Astrocyte (in vitro differentiated cells and primary cell): ENCODE data around the gene TIMM9.

Experiments used
- EZH2 ChIP-seq: IDR thresholded peaks from 2 replicates; pipeline ENCODE4 v1.6.1; 2012; ENCODE audit warnings: mild to moderate bottlenecking, low read length, inconsistent platforms; ENCODE audit not compliant: insufficient read depth
- TF ChIP-seq, protein P1 (sequence below): IDR thresholded peaks from 2 replicates; pipeline ENCODE4 v1.5.1; 2011; ENCODE audit warnings: low read depth, mild to moderate bottlenecking, inconsistent platforms, low read length, moderate library complexity; ENCODE audit not compliant: insufficient read depth

DNA sequence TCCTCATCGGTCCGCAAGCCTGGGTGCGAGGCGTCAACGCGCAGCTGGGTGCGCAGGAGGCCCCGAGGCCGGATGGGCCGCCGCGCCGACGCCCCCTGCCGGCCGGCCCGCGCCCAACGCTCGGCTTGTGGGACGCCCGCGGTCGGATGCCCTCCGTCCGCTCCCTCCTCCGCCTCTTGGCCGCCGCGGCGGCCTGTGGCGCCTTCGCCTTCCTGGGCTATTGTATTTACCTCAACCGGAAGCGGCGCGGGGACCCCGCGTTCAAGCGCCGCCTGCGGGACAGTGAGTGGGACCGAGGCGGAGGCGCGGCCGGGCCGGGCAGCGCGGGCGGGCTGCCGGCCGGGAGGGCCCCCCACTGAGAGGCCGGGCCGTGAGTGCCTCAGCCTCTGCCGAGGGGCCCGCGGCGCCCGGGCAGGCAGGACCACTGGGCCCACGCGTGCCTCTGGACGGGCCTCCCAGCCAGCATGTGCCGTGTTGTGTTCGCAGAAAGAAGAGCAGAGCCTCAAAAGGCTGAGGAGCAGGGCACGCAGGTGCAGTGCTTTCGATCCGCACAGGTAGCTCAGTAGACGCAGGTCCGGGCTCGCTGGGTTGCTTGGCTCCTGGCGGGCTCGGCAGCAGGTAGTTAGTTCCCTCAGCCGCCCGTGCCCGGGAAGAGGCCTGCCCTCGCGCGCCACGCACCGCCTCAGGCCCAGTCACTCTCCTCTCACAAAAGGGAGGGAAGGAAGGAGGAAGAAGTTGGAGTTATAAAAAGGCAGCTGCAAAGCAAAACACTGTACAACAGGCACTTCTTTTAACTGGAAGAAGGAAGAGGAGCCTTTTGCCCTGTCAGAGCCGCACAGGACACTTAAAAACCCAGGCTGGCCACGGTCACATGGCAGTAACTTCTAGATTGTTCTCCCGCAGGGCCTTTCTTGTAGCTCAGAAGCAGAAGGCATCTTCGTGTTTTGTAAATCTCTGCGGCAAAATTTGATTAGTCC is 31.2 kb downstream of the TIMM9 start, which contains the start of gene TOMM20L:
- TF ChIP-seq, protein P1, sequence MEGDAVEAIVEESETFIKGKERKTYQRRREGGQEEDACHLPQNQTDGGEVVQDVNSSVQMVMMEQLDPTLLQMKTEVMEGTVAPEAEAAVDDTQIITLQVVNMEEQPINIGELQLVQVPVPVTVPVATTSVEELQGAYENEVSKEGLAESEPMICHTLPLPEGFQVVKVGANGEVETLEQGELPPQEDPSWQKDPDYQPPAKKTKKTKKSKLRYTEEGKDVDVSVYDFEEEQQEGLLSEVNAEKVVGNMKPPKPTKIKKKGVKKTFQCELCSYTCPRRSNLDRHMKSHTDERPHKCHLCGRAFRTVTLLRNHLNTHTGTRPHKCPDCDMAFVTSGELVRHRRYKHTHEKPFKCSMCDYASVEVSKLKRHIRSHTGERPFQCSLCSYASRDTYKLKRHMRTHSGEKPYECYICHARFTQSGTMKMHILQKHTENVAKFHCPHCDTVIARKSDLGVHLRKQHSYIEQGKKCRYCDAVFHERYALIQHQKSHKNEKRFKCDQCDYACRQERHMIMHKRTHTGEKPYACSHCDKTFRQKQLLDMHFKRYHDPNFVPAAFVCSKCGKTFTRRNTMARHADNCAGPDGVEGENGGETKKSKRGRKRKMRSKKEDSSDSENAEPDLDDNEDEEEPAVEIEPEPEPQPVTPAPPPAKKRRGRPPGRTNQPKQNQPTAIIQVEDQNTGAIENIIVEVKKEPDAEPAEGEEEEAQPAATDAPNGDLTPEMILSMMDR: peak; percentile 43
- no peak for TF ChIP-seq EZH2
